ENCODE data around the gene SHROOM2. TPM values are rescaled to one million over a fixed set of nuclear protein-coding genes. Genes with fewer than 3 reads are reported as not detected.

Gene SHROOM2
- total and polyA plus RNA-seq, 2 donors (not counting 1 experiment from before 2014, with no cell fraction given): under 0.01 to 6.3 TPM

DNA sequence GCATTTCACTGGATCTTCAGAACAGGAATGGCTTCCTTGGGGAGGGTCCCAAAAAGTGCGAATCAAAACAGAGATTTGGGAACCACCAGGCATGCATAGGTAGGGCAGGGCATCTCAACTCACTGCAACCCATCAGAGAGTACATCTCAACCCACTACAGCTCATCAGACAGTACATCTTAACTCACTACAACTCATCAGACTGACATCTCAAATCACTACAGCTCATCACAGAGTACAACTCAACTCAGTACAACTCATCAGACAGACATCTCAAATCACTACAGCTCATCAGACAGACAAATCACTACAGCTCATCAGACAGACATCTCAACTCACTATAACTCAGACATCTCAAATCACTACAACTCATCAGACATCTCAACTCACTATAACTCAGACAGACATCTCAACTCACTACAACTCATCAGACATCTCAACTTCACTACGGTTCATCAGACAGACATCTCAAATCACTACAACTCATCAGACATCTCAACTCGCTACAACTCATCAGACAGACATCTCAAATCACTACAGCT, 133.5 kb downstream of the SHROOM2 start:
- DNase-seq (ENCODE audit: low read depth in 2 of 2): no peak
- TF ChIP-seq CTCF (conservative IDR thresholded peaks at IDR 0.05 in 1 of 2, IDR thresholded peaks at IDR 0.05 in 1 of 2; ENCODE audit: low read depth in 1 of 2, low read length in 2 of 2) (no peak), EZH2 (IDR thresholded peaks at IDR 0.05; ENCODE audit: low read length, missing control alignments) (no peak)
- no peaks in the 10 kb centered on the region for H4K20me1 ChIP-seq (ENCODE audit: control insufficient read depth, extremely low read depth, insufficient read depth, low read length)
- H3K4me3 ChIP-seq (replicated peaks in 1 of 4; ENCODE audit: control extremely low read depth in 1 of 4, insufficient read depth in 1 of 4, low read depth in 3 of 4, low read length in 4 of 4): no peak overlapping the region
- no peak overlapping the region for H3K9ac ChIP-seq (ENCODE audit: insufficient read depth, low read length)
- no peak overlapping the region for H3K4me2 ChIP-seq (ENCODE audit: extremely low read depth, insufficient read depth, low read length)
- no peaks in the 10 kb centered on the region for H3K79me2 ChIP-seq (ENCODE audit: control insufficient read depth, insufficient read depth, low read length)
- H3K4me1 ChIP-seq (ENCODE audit: control insufficient read depth, extremely low read depth, insufficient read depth, low read length): no peaks in the 10 kb centered on the region
- no peak overlapping the region for H2AFZ ChIP-seq (ENCODE audit: low read length)
- no peak overlapping the region for H3K27ac ChIP-seq (ENCODE audit: insufficient read depth, low read length)
- no peaks in the 10 kb centered on the region for H3K9me3 ChIP-seq (ENCODE audit: control insufficient read depth, insufficient read depth, low read depth, low read length)
- no peaks in the 10 kb centered on the region for H3K27me3 ChIP-seq (ENCODE audit: control insufficient read depth, insufficient read depth, low read length)
- no peaks in the 10 kb centered on the region for H3K36me3 ChIP-seq (ENCODE audit: control insufficient read depth, insufficient read depth, low read length)

DNA sequence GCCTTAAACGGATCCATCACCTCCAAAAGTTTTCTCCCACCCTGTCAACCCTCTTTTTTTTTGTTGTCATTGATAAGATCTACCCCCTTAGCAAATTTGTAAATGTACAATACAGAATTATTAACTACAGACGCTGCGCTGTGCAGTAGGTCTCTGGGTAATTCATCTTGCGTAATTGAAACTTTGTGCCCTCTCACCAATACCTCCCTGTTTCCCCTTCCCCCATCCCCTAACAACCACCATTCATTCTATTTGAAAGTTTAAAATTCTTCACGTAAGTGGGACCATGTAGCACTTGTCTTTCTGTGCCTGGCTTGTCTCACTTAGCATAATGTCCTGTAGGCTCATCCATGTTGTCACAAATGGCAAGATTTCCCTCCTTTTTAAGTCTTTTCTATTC, 135.2 kb downstream of the SHROOM2 start:
- H3K9me3 ChIP-seq (ENCODE audit: control insufficient read depth, insufficient read depth, low read depth, low read length): no peaks in the 10 kb centered on the region
- no peak overlapping the region for H3K9ac ChIP-seq (ENCODE audit: insufficient read depth, low read length)
- no peaks in the 10 kb centered on the region for H3K4me1 ChIP-seq (ENCODE audit: control insufficient read depth, extremely low read depth, insufficient read depth, low read length)
- DNase-seq (ENCODE audit: low read depth in 2 of 2): no peak
- no peak overlapping the region for H3K4me2 ChIP-seq (ENCODE audit: extremely low read depth, insufficient read depth, low read length)
- H4K20me1 ChIP-seq (ENCODE audit: control insufficient read depth, extremely low read depth, insufficient read depth, low read length): no peaks in the 10 kb centered on the region
- no peaks in the 10 kb centered on the region for H3K36me3 ChIP-seq (ENCODE audit: control insufficient read depth, insufficient read depth, low read length)
- no peaks in the 10 kb centered on the region for H3K27me3 ChIP-seq (ENCODE audit: control insufficient read depth, insufficient read depth, low read length)
- no peak overlapping the region for H3K4me3 ChIP-seq (replicated peaks in 1 of 4; ENCODE audit: control extremely low read depth in 1 of 4, insufficient read depth in 1 of 4, low read depth in 3 of 4, low read length in 4 of 4)
- no peak for TF ChIP-seq CTCF (conservative IDR thresholded peaks at IDR 0.05 in 1 of 2, IDR thresholded peaks at IDR 0.05 in 1 of 2; ENCODE audit: low read depth in 1 of 2, low read length in 2 of 2)
- TF ChIP-seq EZH2 (IDR thresholded peaks at IDR 0.05; ENCODE audit: low read length, missing control alignments): no peak
- no peak overlapping the region for H3K27ac ChIP-seq (ENCODE audit: insufficient read depth, low read length)
- no peaks in the 10 kb centered on the region for H3K79me2 ChIP-seq (ENCODE audit: control insufficient read depth, insufficient read depth, low read length)
- no peak overlapping the region for H2AFZ ChIP-seq (ENCODE audit: low read length)

GRCh38 chrX:9923357-9923756, 137.1 kb downstream of the SHROOM2 start:
- H3K27me3 ChIP-seq (ENCODE audit: control insufficient read depth, insufficient read depth, low read length): no peaks in the 10 kb centered on the region

More at GRCh38 chrX:9923357-9923756, 137.1 kb downstream of the SHROOM2 start:
- Histone ChIP-seq H3K36me3 (ENCODE audit: control insufficient read depth, insufficient read depth, low read length) (no peaks in the 10 kb centered on the region), H3K4me2 (ENCODE audit: extremely low read depth, insufficient read depth, low read length) (no peak overlapping the region), H4K20me1 (ENCODE audit: control insufficient read depth, extremely low read depth, insufficient read depth, low read length) (no peaks in the 10 kb centered on the region), H3K9ac (ENCODE audit: insufficient read depth, low read length) (no peak overlapping the region), H3K79me2 (ENCODE audit: control insufficient read depth, insufficient read depth, low read length) (no peaks in the 10 kb centered on the region), H3K27ac (ENCODE audit: insufficient read depth, low read length) (no peak overlapping the region), H3K4me3 (replicated peaks in 1 of 4; ENCODE audit: control extremely low read depth in 1 of 4, insufficient read depth in 1 of 4, low read depth in 3 of 4, low read length in 4 of 4) (no peak overlapping the region), H3K4me1 (ENCODE audit: control insufficient read depth, extremely low read depth, insufficient read depth, low read length) (no peaks in the 10 kb centered on the region), H2AFZ (ENCODE audit: low read length) (no peak overlapping the region), H3K9me3 (ENCODE audit: control insufficient read depth, insufficient read depth, low read depth, low read length) (no peaks in the 10 kb centered on the region)
- TF ChIP-seq CTCF (conservative IDR thresholded peaks at IDR 0.05 in 1 of 2, IDR thresholded peaks at IDR 0.05 in 1 of 2; ENCODE audit: low read depth in 1 of 2, low read length in 2 of 2) (no peak), EZH2 (IDR thresholded peaks at IDR 0.05; ENCODE audit: low read length, missing control alignments) (no peak)
- DNase-seq (ENCODE audit: low read depth in 2 of 2): no peak
